ENCODE measurements around the gene LRRK2.

The LRRK2 gene

DNA sequence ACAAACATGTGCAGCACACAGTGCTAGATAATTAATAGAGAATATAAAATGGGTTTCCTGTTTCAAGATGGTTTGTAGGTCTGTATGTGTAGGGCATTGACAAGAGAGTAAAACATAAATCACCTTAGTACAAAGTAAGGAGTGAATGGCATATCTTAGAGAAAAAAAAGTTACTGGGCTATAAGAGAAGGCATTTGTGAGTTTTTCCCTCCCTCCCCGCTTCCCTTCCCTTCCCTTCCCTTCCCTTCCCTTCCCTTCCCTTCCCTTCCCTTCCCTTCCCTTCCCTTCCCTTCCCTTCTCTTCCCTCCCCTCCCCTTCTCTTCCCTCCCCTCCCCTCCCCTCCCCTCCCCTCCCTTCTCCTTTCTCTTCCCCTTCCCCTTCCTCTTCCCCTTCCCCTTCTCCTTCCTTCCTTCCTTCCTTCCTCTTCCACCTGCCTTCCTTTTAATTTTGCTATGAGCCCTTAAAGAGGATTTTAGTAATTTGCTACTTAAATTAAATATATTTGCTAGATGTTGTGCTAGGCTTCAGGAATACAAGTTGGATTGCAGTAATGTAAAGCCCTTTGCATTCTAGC, 57.1 kb downstream of the LRRK2 start:
- TF ChIP-seq, protein P1, sequence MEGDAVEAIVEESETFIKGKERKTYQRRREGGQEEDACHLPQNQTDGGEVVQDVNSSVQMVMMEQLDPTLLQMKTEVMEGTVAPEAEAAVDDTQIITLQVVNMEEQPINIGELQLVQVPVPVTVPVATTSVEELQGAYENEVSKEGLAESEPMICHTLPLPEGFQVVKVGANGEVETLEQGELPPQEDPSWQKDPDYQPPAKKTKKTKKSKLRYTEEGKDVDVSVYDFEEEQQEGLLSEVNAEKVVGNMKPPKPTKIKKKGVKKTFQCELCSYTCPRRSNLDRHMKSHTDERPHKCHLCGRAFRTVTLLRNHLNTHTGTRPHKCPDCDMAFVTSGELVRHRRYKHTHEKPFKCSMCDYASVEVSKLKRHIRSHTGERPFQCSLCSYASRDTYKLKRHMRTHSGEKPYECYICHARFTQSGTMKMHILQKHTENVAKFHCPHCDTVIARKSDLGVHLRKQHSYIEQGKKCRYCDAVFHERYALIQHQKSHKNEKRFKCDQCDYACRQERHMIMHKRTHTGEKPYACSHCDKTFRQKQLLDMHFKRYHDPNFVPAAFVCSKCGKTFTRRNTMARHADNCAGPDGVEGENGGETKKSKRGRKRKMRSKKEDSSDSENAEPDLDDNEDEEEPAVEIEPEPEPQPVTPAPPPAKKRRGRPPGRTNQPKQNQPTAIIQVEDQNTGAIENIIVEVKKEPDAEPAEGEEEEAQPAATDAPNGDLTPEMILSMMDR (IDR thresholded peaks at IDR 0.05; ENCODE audit: low read depth, low read length): no peak
- in situ Hi-C loops (cut with HindIII; ENCODE audit: low sequenced_read_pairs): no loop called here
- H3K4me3 ChIP-seq (ENCODE audit: low read depth, low read length): no peak overlapping the region
- no peak for DNase-seq (ENCODE audit: low read depth, low spot score)

DNA sequence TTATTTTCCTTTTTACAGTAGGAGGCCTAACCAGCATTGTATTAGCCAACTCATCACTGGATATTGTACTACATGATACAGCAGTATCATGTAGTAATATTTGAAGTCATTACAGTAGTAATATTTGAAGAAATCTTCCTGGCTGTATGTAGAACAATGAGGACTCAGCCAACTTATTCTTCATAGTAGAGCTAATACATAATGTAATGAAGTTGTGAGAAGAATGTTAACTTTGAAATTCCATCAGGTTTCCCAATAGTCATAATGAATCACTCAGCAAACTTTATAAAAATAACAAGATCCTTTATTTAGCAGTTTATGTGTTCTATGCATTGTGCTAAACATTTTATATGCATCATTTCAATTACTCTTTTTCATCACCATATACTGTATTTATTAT, 61.8 kb downstream of the LRRK2 start:
- TF ChIP-seq, protein P1 (IDR thresholded peaks at IDR 0.05; ENCODE audit: low read depth, low read length): no peak
- in situ Hi-C loops (cut with HindIII; ENCODE audit: low sequenced_read_pairs): no loop called here
- no peak overlapping the region for H3K4me3 ChIP-seq (ENCODE audit: low read depth, low read length)
- no peak for DNase-seq (ENCODE audit: low read depth, low spot score)

DNA sequence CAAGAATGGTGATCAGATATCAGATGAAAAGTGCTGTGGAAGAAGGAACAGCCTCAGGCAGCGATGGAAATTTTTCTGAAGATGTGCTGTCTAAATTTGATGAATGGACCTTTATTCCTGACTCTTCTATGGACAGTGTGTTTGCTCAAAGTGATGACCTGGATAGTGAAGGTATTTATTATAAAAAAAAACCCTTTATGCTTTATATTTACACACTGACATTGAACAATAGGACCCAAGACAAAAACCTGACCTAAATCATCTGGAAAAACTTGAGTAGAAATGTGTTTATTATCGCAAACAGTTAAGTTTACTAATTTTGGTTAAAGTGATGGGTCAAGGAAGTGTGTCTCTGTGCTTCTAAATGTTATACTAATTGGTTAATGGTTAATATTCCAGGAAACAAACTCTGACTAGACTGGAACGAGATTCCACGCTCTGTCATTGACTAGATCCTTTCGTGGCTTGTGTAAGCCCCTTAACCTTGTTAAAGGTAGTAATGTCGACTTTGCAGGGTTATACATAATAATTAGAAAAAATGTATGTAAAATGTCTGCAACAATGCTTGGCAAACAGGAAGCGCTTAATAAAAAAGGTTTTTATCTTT, 62.7 kb downstream of the LRRK2 start:
- in situ Hi-C loops (cut with HindIII; ENCODE audit: low sequenced_read_pairs): no loop called here
- TF ChIP-seq, protein P1 (IDR thresholded peaks at IDR 0.05; ENCODE audit: low read depth, low read length): no peak
- DNase-seq (ENCODE audit: low read depth, low spot score): no peak
- no peak overlapping the region for H3K4me3 ChIP-seq (ENCODE audit: low read depth, low read length)

DNA sequence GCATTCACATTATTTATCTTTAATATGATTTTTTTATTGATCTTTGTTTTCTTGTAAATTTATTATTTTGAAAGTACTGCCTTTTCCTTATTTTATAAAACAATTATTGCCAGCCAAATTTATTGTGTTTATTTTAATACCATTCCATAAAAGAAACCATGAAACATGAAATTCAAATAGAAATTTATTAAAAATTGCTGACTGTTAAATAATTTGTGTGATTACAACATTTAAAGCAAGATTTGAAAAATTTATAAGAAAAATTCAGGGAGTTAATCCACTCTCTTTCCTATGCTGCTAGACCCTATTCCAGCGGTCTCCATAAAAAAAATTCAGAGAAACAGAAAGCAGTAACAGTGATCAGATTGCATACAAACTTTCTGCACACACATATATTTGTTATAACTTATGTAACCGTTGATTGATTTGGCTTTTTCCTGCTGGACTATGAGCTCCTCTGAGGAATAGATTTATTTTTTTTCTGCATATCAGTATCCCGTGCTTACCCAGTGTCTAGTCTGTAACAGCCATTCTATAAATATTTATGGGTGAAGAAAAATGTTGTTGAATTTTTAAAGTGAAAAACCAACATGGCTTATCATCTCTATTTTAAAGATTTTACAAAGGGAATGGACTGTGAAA, 68.1 kb downstream of the LRRK2 start:
- TF ChIP-seq, protein P1 (IDR thresholded peaks at IDR 0.05; ENCODE audit: low read depth, low read length): no peak
- in situ Hi-C loops (cut with HindIII; ENCODE audit: low sequenced_read_pairs): no loop called here
- H3K4me3 ChIP-seq (ENCODE audit: low read depth, low read length): no peak overlapping the region
- no peak for DNase-seq (ENCODE audit: low read depth, low spot score)

DNA sequence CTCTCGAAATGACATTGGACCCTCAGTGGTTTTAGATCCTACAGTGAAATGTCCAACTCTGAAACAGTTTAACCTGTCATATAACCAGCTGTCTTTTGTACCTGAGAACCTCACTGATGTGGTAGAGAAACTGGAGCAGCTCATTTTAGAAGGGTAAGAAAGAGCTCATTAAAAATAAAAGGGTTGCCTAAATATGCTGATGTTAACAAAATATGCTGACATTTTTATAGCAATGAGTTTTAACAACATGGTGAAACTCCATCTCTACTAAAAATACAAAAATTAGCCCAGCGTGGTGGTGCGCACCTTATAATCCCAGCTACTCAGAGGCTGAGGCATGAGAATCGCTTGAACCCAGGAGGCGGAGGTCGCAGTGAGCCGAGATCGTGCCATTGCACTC, 73.5 kb downstream of the LRRK2 start:
- DNase-seq (ENCODE audit: low read depth, low spot score): no peak
- in situ Hi-C loops (cut with HindIII; ENCODE audit: low sequenced_read_pairs): no loop called here
- TF ChIP-seq, protein P1 (IDR thresholded peaks at IDR 0.05; ENCODE audit: low read depth, low read length): no peak
- H3K4me3 ChIP-seq (ENCODE audit: low read depth, low read length): no peak overlapping the region

DNA sequence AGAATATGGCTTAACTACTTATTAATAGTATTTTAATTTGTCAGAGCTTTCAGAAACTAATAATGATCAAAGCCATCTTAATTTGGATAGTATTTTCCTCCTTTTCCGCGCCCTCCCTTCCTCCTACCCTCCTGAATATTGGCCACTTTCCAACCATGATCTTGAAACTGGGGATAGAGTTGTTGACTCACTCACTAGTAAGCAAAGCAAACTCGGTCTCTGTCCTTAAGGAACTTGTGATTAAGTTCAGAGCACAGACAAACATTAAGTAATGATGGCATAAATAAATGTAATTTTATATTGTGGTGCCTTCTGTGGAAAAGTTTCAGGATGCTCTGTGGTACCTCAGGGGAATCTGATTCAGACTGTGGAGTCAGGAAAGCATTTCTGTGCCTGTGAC, 75.7 kb downstream of the LRRK2 start:
- in situ Hi-C loops (cut with HindIII; ENCODE audit: low sequenced_read_pairs): no loop called here
- TF ChIP-seq, protein P1 (IDR thresholded peaks at IDR 0.05; ENCODE audit: low read depth, low read length): no peak
- no peak overlapping the region for H3K4me3 ChIP-seq (ENCODE audit: low read depth, low read length)
- no peak for DNase-seq (ENCODE audit: low read depth, low spot score)
